ENCODE data around the gene HERPUD1. TPM values are rescaled to one million over a fixed set of nuclear protein-coding genes. Genes with fewer than 3 reads are reported as not detected.
A peak's percentile ranks its signal among the peaks of the same experiment; 100 is the strongest.

Gene HERPUD1
- total and polyA plus RNA-seq, 2 of the 13 experiments (the other 11 are each of a cell fraction or from before 2014, with no cell fraction given) = 96.2 to 323 TPM

DNA sequence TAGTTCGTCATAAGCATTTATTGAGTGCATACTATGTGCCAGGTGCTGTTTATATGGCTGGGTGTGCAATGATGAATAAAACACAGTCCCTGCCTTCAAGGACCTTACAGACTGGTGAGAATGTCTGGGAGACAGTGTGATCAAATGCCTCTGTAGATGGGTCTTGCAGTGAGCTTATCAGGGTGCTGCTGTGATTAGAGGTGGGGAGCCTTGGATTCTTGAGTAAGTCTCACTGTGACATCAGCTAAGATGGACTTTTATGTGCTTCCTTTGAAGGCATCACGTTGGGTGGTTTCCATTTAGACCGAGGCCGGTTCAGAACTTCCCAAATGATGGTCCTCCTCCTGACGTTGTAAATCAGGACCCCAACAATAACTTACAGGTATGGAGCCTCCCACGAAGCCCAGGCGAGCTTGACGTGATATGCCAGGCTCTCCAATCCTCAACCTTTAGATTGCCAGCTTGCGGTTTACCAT lies 10.0 kb downstream of the HERPUD1 start (continued):
- TF ChIP-seq THYN1 (CRISPR knock-in tag; IDR thresholded peaks at IDR 0.05; ENCODE audit: borderline replicate concordance, low read depth) (no peak), GATAD1 (CRISPR knock-in tag; IDR thresholded peaks at IDR 0.05) (no peak), ZNF678 (CRISPR knock-in tag; IDR thresholded peaks at IDR 0.05) (no peak), HCFC1 (IDR thresholded peaks at IDR 0.05; ENCODE audit: low read depth, low read length) (no peak), ZNF83 (CRISPR knock-in tag; IDR thresholded peaks at IDR 0.05; ENCODE audit: borderline replicate concordance) (no peak), POLR2AphosphoS2 (IDR thresholded peaks at IDR 0.05; ENCODE audit: low read depth, low read length) (peak; percentile 89), ZIK1 (CRISPR knock-in tag; IDR thresholded peaks at IDR 0.05; ENCODE audit: borderline replicate concordance, low read depth) (no peak), RBM22 (optimal IDR thresholded peaks at IDR 0.05; ENCODE audit: low read length) (peak; percentile 82), ZNF160 (CRISPR knock-in tag; IDR thresholded peaks at IDR 0.05) (no peak), ZFP82 (CRISPR knock-in tag; IDR thresholded peaks at IDR 0.05; ENCODE audit: borderline replicate concordance) (no peak), SSRP1 (CRISPR knock-in tag; IDR thresholded peaks at IDR 0.05) (peak; percentile 97), SMAD1 (CRISPR knock-in tag; IDR thresholded peaks at IDR 0.05; ENCODE audit: borderline replicate concordance, low read depth) (no peak), ZNF317 (CRISPR knock-in tag; IDR thresholded peaks at IDR 0.05) (no peak), TP53 (CRISPR knock-in tag; conservative IDR thresholded peaks at IDR 0.05) (no peak), PCBP1 (IDR thresholded peaks at IDR 0.05; ENCODE audit: borderline replicate concordance, low read depth, low read length) (no peak)
- TF ChIP-seq, protein P1, sequence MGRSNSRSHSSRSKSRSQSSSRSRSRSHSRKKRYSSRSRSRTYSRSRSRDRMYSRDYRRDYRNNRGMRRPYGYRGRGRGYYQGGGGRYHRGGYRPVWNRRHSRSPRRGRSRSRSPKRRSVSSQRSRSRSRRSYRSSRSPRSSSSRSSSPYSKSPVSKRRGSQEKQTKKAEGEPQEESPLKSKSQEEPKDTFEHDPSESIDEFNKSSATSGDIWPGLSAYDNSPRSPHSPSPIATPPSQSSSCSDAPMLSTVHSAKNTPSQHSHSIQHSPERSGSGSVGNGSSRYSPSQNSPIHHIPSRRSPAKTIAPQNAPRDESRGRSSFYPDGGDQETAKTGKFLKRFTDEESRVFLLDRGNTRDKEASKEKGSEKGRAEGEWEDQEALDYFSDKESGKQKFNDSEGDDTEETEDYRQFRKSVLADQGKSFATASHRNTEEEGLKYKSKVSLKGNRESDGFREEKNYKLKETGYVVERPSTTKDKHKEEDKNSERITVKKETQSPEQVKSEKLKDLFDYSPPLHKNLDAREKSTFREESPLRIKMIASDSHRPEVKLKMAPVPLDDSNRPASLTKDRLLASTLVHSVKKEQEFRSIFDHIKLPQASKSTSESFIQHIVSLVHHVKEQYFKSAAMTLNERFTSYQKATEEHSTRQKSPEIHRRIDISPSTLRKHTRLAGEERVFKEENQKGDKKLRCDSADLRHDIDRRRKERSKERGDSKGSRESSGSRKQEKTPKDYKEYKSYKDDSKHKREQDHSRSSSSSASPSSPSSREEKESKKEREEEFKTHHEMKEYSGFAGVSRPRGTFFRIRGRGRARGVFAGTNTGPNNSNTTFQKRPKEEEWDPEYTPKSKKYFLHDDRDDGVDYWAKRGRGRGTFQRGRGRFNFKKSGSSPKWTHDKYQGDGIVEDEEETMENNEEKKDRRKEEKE (IDR thresholded peaks at IDR 0.05) = no peak
- TF ChIP-seq, protein P2, sequence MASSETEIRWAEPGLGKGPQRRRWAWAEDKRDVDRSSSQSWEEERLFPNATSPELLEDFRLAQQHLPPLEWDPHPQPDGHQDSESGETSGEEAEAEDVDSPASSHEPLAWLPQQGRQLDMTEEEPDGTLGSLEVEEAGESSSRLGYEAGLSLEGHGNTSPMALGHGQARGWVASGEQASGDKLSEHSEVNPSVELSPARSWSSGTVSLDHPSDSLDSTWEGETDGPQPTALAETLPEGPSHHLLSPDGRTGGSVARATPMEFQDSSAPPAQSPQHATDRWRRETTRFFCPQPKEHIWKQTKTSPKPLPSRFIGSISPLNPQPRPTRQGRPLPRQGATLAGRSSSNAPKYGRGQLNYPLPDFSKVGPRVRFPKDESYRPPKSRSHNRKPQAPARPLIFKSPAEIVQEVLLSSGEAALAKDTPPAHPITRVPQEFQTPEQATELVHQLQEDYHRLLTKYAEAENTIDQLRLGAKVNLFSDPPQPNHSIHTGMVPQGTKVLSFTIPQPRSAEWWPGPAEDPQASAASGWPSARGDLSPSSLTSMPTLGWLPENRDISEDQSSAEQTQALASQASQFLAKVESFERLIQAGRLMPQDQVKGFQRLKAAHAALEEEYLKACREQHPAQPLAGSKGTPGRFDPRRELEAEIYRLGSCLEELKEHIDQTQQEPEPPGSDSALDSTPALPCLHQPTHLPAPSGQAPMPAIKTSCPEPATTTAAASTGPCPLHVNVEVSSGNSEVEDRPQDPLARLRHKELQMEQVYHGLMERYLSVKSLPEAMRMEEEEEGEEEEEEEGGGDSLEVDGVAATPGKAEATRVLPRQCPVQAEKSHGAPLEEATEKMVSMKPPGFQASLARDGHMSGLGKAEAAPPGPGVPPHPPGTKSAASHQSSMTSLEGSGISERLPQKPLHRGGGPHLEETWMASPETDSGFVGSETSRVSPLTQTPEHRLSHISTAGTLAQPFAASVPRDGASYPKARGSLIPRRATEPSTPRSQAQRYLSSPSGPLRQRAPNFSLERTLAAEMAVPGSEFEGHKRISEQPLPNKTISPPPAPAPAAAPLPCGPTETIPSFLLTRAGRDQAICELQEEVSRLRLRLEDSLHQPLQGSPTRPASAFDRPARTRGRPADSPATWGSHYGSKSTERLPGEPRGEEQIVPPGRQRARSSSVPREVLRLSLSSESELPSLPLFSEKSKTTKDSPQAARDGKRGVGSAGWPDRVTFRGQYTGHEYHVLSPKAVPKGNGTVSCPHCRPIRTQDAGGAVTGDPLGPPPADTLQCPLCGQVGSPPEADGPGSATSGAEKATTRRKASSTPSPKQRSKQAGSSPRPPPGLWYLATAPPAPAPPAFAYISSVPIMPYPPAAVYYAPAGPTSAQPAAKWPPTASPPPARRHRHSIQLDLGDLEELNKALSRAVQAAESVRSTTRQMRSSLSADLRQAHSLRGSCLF (CRISPR knock-in tag; IDR thresholded peaks at IDR 0.05; ENCODE audit: borderline replicate concordance) = no peak
